Inflammatory macrophage treated with lipopolysaccharide for 4 hours (primary cell): ENCODE data around the gene SF3B2.
A peak's percentile ranks its signal among the peaks of the same experiment; 100 is the strongest.
"Not testable (repeated sequence)": the region's sequence is repeated elsewhere in the genome, so short reads cannot be mapped to it uniquely, and the experiment has no call there.

Experiments used
- DNase-seq: peaks from one replicate; pipeline ENCODE4 v3.0.0-alpha.2; 2020

The SF3B2 gene

DNA sequence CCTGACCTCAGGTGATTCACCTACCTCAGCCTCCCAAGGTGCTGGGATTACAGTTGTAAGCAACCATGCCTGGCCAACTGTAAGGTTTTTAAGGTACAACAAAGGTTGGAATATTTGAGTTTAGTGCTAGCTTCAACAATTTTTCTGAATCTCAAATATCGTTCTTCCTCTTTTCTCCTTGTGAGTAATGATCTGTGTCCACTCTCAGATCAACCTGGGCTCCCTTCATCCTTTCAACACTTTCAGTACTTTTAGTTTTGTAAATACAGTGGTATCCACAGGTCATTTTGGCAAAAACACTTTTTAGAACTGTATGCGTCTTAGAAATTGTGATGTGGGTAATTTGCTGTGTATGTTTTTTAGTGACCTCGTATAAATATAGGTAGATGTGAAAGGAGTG is 25.8 kb downstream of the SF3B2 start:
- DNase-seq: no peak

DNA sequence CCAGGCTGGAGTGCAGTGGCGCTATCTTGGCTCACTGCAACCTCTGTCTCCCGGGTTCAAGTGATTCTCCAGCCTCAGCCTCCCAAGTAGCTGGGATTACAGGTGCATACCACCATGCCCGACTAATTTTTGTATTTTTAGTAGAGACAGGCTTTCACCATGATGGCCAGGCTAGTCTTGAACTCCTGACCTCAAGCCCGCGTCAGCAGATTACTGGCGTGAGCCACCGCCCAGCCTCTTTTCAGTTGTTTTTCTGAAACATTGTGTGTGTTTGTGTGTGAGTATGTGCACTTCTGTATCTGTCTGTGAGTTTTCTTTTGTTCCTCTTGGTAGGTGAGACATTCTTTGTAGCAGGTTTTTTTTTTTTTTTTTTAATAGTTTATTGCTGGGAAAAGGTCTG is 26.8 kb downstream of the SF3B2 start:
- DNase-seq: not testable (repeated sequence)

DNA sequence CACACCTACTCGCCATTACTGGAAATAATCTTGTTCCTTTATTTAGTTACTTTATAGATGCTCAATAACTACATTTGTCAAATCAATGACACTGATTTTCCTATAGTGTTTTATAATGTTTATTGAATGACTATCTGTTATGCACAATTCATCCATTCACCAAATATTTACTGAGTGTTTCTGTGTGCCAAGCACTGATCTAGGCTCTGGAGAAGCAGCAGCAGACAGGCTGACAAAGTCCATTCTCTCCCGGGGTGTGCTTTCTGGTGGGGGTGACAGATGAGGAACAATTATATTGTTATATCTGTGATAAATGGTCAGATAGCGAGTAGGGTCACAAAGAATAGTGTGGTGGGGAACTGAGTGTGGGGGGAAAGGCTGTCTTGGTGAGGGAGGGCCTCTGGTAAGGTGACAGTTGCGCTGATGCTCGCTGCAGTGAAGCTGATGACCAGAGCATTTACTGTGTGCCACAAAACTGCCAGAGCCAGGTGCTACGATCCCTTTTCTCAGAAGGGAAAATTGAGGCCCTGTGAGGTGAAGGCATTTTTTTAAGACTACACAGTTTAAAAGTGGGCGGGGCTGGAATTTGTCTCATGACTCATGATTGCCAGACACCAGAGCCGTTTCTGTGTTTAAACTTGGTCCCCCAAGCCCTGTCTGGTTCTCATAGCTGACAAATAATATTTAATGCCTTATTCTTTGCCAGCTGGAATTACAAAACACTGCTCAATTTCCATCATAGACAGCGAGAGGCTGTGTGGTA is 28.1 kb downstream of the SF3B2 start:
- DNase-seq: peak; percentile 56

DNA sequence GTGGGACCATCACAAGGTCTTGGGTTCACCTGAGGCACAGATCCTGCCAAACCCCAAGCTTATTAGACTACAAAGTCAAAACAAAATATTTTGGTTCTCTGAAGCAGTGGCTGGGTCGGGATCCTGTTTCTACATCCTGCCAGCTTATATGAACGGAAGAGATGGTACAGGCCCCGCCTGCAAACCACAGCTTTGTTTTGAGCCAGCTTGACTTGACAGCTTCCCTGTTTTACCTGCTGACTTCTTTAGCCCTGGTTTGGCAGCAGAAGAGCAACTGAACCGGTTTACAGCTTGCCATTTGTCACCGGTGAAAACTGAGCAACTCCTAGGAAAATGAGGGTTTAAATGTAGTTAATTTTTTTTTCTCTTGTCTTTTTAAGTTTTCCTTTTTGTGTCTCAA is 29.3 kb downstream of the SF3B2 start:
- DNase-seq: peak; percentile 73

DNA sequence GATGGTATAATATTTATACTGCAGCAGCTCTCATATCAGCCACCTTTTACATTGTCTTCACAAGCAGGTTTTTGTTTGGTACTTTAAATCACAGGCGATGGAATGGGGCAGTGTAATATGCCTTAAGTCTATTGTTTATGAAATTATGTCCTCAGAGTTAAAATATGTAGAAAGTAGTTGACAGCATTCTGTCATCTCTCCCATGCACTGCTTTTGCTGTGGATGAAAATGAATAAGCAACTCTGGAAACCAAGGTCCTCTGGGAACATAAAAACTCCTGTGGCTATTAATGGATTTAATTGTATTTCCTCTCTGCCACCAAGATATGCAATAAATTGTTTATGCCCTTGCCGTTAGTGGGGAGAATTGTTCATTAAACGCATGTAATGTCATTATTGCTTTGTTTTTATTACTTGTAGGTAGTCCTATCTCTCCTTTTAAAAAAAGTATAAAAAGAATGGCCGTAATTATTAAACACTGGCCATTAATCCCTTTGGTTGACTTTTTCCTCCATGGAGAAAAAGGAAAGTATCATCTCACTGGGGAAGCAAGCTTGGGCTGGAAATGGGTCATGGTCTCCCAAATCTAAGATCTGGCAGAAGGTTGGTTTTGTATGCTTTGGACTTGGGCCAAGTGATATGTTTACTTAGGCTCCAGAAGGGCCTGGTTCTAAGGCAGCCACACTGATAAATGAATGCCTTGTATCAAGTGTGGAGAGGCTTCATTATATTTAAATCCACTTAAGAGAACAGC is 31.0 kb downstream of the SF3B2 start:
- DNase-seq: no peak

DNA sequence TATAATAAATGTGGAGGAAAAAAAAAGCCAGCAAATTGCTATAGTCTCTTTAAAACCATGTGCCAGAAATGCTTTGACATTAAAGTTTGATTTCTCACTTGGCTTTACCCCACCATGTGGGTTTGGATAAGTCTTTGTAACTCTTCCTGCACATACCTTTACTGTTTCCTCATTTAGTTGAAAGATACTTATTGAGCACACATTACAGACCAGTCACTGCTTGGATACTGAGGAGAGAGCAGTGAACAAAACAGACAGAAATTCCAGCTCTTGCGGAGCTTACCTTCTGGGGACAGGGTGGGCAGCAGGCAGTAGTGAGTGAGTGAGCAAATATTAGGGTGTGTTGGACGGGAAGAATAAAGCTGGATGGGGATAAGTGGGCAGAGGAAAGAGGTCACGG is 31.6 kb downstream of the SF3B2 start:
- DNase-seq: no peak

DNA sequence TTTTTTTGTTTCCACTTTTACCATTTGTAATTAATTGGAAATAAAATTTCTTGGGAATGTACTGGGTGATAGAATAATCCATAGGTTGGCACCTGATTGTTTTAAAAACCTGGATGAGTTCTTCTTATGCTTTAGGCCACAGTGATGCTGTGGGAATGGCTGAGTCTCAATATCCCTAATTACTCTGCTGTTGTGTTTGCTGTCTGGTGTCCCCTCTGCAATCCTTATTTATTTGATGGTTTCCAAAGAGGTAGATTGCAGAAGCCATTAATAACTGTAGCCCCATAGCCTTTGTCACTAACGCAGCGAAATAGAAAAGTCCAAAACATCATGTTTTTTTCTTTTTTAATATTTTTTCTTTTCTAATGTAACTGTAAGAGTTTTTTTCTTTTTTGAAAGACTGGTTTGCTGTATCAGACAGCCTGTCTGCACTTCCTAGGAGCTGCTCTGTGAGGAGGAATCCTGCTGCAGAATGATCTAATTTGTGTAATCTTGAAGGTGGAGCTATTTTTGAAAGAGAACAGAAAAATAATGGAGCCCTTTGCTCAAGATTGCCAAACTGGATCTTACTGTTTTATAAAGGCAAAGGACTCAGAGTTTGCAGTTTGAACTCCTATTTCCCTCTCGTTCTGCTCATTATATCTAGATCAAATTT is 32.8 kb downstream of the SF3B2 start:
- DNase-seq: no peak

DNA sequence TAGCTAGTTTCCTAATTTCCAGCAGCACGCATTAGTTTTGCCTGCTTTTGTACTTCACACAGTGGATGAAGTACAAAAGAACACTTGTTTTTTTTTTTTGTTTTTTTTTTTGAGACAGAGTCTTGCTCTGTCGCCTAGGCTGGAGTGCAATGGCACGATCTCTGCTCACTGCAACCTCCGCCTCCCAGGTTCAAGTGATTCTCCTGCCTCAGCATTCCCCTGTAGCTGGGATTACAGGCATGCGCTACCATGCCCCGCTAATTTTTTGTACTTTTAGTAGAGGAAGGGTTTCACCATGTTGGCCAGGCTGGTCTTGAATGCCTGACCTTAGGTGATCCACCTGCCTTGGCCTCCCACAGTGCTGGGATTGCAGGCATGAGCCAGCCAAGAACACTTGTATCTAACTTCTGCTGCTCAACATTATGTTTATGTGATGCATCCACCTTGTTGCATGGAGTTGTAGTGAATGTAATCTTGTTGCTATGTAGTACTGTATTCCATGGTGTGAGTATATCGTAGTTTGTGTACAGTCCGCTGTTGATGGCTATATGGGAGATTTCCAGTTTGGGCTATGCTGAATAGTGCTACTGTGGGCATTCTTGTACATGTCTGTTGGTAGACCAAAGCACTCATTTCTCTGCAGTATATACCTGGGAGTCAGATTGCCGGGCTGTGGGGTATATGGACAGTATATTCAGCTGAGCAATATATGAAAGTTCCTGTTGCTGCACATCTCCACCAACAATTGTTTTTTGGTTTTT is 35.2 kb downstream of the SF3B2 start:
- DNase-seq: no peak

DNA sequence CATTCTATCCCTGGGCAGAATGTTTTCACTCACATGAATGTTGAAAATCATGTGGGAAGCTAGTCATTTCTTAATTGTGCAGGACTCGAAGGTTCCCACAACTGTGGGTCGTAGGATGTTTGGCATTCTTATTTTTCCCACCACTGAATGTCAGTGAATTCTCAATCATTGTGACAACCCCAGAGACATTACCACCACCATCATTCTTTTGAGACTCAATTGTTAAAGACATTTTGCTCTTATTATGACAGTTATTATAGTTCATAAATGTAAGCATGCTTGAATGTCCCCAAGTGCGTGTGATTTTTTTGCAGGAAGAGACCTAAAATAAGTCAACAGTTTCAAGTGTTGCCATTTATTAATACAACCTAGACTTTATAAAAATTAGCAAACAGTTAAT is 36.9 kb downstream of the SF3B2 start:
- DNase-seq: no peak

DNA sequence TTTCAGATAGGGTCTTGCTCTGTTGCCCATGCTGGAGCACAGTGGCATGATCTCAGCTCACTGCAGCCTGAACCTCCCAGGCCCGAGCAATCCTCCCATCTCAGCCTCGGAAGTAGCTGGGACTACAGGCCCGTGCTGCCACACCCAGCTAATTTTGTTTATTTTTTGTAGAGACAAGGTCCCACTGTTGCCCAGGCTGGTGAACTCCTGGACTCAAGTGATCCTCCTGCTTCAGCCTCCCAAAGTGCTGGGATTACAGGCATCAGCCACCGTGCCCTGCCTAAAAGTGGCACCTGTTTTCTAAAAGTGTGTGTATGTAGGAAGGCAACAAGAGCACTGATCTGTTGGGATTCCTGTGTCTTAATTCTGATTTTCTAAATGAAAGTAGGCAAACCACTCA is 38.1 kb downstream of the SF3B2 start:
- DNase-seq: no peak

DNA sequence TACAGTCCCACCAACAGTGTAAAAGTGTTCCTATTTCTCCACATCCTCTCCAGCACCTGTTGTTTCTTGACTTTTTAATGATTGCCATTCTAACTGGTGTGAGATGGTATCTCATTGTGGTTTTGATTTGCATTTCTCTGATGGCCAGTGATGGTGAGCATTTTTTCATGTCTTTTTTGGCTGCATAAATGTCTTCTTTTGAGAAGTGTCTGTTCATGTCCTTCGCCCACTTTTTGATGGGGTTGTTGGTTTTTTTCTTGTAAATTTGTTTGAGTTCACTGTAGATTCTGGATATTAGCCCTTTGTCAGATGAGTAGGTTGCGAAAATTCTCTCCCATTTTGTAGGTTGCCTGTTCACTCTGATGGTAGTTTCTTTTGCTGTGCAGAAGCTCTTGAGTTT is 40.0 kb downstream of the SF3B2 start:
- DNase-seq: not testable (repeated sequence)

DNA sequence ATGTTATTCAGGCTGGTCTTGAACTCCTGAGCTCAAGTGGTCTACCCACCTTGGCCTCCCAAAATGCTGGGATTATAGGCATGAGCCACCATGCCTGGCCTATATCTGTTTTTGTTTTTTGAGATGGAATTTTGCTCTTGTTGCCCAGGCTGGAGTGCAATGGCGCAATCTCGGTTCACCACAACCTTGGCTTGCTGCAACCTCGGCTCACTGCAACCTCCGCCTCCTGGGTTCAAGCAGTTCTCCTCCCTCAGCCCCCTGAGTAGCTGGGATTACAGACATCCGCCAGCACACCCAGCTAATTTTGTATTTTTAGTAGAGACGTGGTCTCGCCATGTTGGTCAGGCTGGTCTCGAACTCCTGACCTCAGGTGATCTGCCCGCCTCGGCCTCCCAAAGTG is 47.6 kb downstream of the SF3B2 start:
- not testable (repeated sequence) for DNase-seq

DNA sequence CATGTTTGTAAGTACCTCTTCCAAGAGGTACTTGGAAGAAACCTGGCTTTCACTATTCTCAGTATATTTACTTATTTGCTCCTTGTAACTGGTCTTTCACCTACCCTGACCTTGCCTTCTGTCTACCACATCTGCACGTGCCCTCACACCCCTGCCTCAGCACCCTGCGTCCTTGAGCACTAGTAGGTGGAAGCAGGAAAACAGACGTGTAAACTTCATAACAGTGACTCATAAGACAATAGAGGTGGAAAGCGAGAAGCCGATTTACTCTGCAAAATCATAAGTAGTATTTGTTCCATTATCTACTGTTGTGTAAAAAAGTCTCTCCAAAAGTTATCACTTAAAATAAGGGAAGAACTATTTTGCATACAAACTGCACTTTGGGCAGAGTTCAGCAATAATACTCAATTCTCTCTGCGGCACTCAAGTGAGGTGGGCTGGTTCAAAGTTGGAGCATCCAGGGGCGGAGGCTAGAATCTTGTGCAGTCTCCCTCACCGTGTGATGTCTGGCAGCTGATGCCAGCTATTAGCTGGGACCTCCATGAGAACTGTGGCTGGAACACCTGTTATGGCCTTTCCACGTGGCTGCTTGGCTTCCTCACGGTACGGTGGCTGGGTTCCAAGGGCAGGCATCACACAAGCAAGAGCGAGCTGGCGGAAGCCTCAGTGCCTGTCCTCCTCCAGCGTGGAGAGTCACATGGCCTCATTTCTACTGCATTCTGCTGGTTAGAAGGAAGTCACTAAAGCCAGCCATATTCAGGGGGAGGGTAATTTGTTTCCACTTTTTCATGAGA is 48.3 kb downstream of the SF3B2 start:
- peak; percentile 69 for DNase-seq

DNA sequence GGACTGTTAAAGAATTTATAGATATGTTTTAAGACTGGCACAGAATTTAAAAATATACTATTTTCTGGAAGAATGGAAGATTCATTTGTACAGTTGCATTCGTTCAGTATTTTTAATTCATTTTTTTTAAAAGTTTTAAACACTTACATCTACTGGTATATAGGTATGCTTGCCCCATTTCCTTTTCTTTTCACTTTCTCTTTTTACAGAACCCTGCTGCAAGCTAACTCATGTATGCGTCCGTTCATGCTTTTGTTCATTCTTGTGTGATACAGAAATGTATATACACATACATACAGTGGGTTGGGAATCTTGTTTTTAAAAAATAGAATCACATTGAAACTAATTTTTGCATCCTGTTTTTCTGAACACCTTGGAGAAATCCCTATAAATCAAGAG is 48.9 kb downstream of the SF3B2 start:
- DNase-seq: no peak

DNA sequence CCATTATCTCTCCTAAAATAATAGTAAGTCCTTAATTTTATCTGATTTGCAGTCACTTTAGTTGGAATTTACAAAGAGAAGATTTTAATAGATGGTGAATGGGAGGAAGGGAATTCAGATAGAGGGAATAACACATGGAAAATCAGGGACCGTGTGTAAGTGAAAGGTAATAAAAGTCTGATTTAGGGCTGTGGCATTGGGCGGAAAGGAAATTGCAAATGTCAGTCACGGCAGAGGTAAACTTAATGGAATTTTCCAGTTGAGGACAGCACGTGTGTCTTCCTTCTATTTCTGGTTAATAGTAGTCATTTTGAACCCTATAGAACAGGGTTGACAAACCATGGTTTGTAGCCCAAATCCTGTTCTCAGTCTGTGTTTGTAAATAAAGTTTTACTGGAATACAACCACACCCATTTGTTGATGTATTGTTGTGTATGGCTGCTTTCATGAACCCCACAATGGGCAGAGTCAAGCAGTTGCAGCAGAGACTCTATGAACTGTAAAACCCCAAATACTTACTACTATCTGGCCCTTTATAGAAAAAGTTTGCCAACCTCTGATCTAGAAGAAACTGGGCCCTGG is 52.0 kb downstream of the SF3B2 start:
- no peak for DNase-seq

DNA sequence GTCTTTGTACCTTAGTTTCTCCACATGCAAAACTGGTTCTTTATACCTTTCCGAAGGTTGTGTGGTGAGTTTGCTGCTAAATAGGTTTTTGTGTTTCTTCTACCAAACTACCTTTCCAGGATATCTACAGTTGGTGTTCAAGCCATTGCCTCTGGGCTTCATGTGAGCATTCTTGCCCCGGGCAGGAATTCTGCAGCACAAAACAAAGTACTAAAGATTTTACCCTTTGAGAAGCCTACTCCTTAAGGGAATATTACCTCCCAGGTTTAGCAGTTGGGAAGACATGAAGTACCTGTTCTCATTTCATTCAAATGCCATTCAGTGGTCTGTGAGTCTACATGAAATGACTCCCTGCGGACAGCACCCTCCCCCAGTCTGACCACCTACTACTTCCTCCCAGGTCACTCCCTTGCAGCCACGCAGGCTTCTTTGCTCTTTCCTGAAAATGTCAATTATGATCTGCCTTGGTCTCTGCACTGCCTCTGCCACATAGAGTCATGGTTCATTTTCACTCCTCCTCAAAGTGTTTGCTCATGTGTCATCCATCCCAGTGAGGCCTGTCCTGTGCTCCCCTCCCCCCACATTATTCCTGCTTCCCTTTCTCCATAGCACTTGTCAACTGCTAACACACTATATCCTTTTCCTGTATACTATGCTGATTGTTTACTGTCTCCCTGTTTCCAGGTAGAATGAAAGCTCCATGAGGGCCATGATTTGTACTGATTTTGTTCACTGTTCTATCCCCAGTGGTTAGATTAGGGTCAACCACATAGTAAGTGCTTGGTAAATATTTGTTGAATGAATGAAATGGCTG is 54.8 kb downstream of the SF3B2 start:
- peak; percentile 47 for DNase-seq

DNA sequence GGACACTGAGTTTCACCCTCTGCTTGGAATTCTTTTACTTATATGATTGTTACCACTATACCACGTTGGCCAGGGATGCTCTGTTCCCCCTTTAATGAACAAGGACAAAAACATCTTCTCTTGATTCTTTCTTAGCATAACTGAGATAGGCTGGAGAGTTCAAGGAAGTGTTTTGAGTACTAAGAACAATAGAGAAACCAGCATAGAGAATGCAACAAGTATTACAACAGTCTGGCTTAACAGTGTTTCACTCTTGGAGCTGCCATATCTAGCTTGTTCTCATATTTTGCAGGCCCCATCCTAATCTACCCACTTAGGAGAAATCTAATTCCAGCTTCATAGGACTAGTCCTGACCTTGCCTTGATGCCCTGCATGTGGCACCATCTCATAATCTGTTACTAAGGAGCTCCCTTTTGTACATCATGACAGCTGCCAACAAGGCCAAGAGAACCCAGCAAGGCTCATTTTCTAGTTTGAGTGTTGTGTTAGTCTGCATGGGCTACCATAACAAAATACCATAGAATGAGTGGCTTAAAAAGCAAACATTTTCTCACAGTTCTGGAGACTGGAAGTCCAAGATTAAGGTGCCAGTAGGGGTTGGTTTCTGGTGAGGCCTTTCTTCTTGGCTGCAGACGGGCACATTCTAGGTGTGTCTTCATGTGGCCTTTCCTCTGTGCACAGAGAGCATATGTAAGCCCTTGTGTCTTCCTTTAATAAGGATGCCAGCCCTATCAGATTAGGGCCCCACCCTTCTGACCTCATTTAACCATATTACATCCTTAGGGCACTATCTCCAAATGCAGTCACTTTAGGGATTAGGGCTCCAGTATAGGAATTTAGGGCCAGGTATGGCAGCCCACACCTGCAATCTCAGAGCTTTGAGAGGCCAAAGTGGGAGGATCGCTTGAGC is 55.7 kb downstream of the SF3B2 start:
- peak; percentile 32 for DNase-seq

DNA sequence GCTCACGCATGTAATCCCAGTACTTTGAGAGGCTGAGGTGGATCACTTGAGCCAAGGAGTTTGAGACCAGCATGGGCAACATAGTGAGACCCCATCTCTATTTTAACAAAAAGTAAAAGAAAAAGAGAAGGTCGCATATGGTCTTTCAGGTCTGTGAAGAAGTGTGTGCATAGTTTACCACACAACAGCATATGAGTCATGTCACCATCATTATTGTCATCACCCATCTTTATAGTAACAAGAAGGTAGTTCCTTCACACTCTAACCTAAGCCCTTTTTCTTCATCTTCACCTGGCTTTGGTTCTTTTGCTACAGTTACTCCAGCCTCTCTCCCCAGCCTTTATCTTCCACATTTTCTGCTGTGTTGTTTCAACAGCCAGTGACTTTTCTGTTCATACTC is 57.1 kb downstream of the SF3B2 start:
- DNase-seq: no peak

DNA sequence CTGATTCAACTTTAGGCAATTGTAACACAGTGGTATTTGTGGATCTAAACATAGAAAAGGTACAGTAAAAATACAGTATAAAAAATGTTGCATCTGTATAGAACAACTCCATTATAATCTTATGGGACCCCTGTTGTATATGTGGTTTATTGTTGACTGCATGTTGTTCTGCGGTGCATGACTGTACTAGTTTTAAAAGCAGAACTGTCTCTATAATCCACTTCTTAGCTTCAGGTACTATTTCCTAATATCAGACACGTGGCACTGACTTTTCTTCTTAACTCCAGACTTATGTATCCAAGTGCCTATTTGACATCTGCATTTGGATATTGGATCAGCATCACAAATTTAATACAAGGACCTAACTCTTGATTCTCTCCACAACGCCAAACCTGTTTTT is 59.0 kb downstream of the SF3B2 start:
- peak; percentile 30 for DNase-seq

DNA sequence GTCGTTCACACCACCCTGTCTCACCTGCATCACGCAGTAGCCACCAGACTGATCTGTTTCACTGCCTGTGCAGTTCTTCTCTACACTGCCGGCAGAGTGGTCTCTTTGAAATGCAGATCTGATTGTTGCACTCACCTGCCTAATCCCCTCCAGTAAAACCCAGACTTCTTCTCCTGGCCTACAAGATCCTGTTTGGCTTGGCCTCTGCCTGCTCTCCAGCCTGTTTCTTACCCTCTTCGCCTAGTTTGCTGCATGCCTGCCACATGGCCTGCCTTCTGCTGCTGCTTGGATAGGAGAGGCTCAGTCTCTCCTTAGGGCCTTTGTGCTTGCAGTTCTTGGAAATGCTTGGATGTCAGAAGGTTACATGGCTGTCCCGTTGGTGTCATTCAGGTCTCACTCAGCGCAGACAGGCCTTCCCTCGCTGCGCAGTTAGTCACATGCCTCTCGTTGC is 59.9 kb downstream of the SF3B2 start:
- peak; percentile 32 for DNase-seq
